Inflammatory macrophage treated with lipopolysaccharide for 1 hour (primary cell): ENCODE results near the gene MTHFD1L.

ENCODE experiments used
- DNase-seq, 2 donors: peaks; one replicate each; pipeline ENCODE4 v3.0.0-alpha.2; 2020 to 2022

MTHFD1L gene

GRCh38 chr6:151128763-151129370 is 263.4 kb downstream of the MTHFD1L start:
- no peak for DNase-seq

DNA sequence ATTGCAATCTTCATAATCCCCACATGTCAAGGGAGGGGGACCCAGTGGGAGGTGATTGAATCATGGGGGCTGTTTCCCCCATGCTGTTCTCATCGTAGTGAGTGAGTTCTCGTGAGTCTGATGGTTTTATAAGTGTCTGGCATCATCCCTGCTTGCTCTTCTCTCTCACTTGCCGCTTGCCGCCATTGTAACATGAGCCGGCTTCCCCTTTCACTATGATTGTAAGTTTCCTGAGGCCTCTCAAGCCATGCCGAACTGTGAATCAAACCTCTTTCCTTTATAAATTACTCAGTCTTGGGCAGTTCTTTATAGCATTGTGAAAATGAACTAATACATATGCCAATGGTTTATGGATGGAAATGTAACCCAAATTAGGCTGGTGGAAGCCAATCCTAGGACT is 264.8 kb downstream of the MTHFD1L start:
- no peak for DNase-seq

DNA sequence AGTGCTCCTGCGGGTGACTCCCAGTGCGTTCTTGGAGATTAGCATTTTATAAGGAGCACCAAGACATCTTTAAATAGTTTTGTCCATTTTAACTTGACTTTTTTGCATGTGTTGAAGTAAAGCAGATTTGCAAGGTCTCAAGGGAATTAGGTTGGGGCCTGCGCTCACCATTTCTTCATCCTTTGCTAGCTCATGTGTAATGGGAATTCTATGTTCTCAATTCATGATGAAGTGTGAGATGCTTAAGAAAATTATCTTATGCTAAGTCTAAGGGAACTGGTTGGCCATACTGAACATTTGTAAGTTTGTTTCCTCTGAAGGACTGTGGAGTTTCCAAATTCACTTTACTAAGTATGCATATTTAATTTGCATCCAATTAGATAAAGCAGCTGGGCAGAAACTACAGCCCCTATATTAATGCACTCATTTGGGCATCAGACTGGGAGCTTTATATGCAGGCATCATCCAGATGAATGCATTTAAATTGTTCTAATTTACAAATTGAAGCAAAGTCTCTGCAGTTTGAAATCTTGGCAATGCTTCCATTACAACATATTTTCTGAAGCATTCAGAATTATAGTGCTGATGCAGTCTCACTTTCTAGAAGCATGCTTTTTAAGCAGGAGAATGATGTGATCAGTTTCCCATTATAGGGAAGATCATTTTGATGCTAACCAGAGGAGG is 266.0 kb downstream of the MTHFD1L start:
- no peak for DNase-seq

GRCh38 chr6:151136141-151136755 is 270.7 kb downstream of the MTHFD1L start:
- no peak for DNase-seq

- no peak for DNase-seq
Observed at GRCh38 chr6:151137542-151137941, 272.0 kb downstream of the MTHFD1L start.

DNA sequence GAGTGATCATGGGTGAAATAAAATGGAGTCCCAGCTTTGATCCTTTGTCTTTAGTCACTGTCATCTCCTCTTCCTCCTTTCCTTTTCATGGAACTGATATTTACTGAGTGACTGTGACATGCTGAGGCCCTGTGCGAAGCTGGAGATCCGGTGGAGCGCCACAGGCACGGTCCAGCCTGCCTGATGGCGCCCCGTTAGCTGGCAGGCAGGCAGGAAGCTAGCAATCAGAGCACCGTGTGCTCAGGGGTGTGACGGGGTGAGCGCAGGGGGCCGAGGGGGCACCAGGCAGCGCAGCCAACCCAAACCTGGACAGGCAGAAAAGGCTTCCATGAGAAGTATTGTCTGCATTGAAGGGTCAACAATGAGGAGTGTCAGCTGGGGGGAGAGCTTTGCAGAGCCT is 274.0 kb downstream of the MTHFD1L start:
- DNase-seq: no peak

GRCh38 chr6:151140767-151141166 is 275.3 kb downstream of the MTHFD1L start:
- no peak for DNase-seq

- no peak for DNase-seq
Observed at GRCh38 chr6:151141685-151142084, 276.2 kb downstream of the MTHFD1L start.

GRCh38 chr6:151142676-151143075 is 277.2 kb downstream of the MTHFD1L start:
- no peak for DNase-seq

DNA sequence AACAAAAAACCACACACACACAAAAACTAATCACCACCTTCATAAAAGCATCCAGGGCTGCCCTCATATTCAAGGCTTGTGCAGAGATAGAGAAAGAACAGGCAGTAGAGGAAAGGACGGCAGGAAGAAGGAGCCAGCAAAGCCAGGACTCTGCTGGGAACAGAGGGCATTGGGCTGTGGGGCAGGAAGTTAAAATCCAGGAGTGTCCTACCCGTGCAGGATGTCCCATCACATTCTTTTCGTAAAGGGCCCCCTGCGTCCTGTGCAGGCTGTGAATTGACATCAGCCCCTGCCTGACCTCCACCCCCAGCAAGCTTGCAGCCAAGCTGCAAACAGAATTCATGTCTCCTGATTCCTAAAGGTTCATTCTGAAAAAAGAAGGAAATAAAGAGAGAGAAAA is 277.8 kb downstream of the MTHFD1L start:
- DNase-seq: no peak

GRCh38 chr6:151143806-151144205 is 278.3 kb downstream of the MTHFD1L start:
- DNase-seq: no peak

DNA sequence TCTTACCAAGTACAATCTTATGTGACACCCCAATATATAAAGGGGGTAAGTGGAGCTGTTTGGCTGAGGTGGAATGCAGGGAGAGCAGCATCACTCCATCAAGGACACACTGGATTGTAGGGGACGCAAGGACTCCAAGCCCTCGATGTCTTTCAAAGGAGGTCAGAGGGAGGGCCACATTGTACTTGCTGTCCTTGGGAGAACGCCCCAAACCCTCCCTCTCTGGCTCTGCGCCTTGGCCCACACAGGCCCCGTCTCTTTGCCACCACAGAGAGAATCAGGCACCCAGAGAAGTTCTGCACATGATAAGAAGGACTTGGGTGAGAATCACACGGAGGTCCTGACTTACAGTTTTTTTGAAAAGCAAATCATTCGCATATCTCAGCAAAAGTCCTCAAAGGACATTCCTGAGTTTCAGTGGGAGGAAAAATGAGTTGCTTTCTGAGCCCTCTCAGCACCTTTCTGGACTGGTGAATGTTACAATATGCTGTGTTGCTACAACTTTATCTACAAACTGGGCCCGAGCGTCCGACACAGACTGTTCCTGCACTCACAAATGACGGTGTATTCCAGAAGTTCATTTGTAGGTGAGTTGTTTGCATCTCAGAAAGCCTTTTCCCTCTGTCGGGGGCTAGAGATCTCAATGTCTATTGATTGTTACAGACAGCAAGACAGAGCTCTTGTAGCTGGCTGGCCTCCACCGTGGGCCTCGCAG is 281.8 kb downstream of the MTHFD1L start:
- DNase-seq: no peak

- no peak for DNase-seq
Observed at GRCh38 chr6:151148111-151148510, 282.6 kb downstream of the MTHFD1L start.

DNA sequence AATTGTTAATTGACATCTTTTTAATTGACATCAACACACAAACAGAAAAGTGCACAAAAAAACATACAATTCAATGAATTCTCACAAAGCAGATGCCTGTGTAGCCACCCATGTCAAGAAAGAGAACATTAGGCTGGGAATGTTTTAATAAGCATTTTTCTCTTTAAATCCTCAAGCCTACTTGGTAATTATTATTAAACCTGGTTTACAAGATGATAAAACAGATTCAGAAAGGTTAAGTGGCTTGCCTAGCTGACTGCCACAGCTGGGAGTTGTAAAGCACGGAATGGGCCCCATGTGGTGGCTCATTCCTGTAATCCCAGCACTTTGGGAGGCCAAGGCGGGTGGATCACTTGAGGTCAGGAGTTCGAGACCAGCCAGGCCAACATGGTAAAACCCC is 284.3 kb downstream of the MTHFD1L start:
- no peak for DNase-seq
